CD4-positive, alpha-beta T cell treated with Interleukin-12 subunit alpha and Interleukin-12 subunit beta, for 1 hour (primary cell): ENCODE results near the gene TOGARAM2.

Experiments used
- DNase-seq: peaks from one replicate; pipeline ENCODE4 v3.0.0-alpha.2; 2020

Gene TOGARAM2

GRCh38 chr2:29056452-29056851, 75.4 kb downstream of the TOGARAM2 start:
- no peak for DNase-seq

- DNase-seq = no peak
Measured at GRCh38 chr2:29057006-29057405, 75.9 kb downstream of the TOGARAM2 start.

DNA sequence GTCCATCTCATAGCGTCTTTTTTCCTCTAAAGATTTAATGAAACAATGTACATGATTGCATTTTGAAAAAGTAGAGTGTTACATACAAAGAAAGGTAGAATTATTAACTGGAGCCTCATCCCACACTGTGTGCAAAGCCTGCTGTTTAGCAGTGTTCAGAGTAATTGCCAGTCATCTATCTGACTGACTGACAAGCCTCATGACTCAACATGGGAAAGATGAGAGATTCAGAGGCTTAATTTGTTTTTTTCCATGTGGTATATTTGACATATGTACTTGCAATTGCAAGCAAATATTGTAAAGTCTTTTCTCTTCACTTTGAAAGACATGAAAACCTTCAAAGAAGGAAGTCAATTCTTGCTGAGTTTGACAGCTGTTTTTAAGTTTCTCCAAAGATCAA, 78.5 kb downstream of the TOGARAM2 start:
- DNase-seq = no peak

DNA sequence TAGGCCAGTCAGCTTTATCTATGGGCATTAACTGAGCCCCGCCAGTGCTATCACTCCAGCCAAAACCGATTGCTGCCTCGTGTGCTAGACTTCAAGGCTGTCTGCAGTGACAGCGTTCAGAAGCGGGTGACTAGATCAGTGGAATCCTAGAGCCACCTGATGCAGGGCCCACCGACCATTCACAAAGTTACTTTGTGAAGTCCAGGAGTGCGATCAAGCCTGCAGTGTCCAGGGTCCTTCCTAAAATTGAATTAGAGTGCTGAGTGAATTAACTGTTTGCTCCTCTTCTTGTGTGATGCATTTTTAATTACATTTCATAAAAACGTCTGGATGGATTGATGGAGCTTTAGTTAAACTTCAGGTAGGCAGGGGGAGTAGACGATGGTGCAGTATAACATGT, 79.3 kb downstream of the TOGARAM2 start:
- no peak for DNase-seq

- DNase-seq = no peak
Measured at GRCh38 chr2:29061176-29061575, 80.1 kb downstream of the TOGARAM2 start.

GRCh38 chr2:29061616-29062015, 80.5 kb downstream of the TOGARAM2 start:
- DNase-seq = no peak

- DNase-seq = no peak
Measured at GRCh38 chr2:29062371-29062770, 81.3 kb downstream of the TOGARAM2 start.

DNA sequence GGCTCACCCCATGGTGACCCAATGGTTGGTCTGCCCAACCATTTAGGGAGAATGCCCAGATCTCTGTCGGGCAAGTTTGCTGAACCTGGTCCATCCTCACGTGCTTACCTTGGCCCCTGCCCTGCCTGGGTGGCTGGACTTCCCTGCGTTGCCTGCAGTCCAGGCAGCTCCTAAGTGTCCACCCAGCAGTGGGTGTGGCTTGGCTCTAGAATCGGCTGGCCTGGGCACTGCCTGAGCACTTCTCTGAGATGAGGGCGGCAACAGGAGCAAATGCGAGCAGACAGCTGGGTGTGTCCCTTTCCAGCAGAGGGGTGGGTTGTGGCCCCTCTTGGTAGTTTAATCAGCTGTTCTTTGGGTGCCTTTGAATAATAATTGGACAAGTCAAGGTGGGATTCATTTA, 82.0 kb downstream of the TOGARAM2 start:
- DNase-seq = no peak

GRCh38 chr2:29063646-29064345, 82.7 kb downstream of the TOGARAM2 start:
- DNase-seq = no peak

- no peak for DNase-seq
Measured at GRCh38 chr2:29064346-29064715, 83.2 kb downstream of the TOGARAM2 start.

DNA sequence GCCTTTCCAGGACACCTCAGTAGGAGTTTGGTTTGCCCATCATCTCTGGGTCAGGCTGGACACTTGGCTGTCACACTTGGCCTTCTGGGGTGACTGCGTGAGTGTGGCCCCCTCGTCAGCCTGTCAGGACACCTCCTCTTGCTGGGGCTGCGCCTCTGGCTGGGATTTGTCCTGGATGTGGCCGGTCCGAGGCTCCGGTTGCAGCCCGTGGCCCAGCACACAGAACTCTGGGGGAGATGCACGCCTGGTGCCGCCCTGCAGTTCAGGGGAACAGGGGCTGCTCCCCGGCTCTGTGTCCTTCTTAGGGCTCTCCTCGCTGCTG, 83.6 kb downstream of the TOGARAM2 start:
- no peak for DNase-seq

- DNase-seq = no peak
Measured at GRCh38 chr2:29065068-29065811, 84.1 kb downstream of the TOGARAM2 start.

- DNase-seq = no peak
Measured at GRCh38 chr2:29066271-29066860, 85.3 kb downstream of the TOGARAM2 start.

- DNase-seq = no peak
Measured at GRCh38 chr2:29066997-29067605, 86.0 kb downstream of the TOGARAM2 start.

DNA sequence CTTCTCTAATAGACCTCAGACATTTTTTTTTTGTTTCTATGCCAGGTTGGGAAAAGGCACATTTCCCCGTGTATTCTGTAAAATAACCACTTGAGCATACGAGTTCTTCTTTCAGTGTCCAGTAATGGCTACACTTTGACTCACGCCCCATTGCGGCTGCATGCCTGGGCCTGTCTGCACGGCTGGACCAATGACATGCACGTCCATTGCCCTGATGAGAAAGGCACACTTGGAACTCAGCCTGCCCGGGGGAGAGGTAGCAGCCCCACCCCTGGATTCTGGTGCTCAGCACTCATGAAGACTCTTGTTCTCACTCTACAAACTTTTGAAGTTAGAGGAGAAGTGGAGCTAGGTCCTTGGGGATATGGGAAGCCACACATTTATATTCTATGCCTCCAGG, 87.4 kb downstream of the TOGARAM2 start:
- no peak for DNase-seq

- no peak for DNase-seq
Measured at GRCh38 chr2:29070526-29070925, 89.4 kb downstream of the TOGARAM2 start.

GRCh38 chr2:29071032-29071975, 90.2 kb downstream of the TOGARAM2 start:
- no peak for DNase-seq

DNA sequence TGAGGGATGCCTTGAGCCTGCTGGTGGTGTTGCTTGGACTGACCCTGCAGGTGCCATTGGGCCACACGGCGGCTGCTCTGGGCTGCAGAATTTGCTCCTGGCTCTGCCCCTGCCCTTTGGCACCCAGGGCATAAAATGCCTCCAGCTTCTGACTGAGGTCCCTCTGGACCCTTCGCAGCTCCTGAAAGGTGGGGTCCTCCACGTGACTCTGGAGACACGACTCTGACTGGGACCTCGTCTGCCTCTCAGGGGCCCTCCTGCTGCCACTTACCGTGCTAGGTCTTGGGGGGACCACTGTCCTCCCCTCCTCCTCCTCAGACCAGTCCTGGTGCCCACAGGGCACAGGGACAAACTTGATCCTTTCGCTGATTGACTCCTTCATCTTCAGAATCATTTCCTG, 91.2 kb downstream of the TOGARAM2 start:
- no peak for DNase-seq

DNA sequence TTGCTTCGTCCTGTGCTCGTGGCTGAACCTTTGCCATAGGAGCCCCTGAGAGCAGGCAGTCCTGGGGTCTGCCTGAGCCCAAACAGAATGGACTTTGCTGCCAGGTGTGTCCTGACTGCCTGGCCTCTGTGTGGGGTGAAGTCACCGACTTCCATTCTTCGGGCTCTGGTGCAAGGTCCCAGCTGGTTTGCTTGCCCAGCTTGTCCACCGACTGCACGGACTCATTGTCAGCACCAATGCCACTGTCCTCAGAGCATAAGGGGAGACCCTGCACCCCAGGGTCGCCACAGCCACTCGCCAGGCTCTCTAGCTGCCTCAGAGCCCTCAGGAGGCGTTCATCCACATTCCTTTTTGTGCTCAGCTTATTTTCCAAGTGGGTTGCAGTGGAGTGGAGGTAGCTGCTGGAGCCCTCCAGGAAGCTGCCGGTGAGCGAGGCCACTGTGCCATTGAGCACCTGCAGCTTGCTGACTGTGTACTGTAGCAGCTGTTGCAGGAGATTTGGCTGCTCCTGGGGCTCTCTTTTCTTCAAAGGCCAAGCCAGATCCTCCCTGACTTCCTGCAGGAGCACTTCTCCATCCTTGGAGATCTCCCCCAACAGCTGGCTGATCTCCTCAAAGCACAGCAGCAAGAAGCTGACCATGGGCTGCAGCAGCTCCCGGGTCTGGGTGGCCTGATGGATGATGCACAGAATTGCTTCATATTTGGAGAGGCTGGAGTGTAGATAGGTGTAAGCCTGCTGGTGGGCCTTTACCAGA, 92.0 kb downstream of the TOGARAM2 start:
- DNase-seq = no peak

DNA sequence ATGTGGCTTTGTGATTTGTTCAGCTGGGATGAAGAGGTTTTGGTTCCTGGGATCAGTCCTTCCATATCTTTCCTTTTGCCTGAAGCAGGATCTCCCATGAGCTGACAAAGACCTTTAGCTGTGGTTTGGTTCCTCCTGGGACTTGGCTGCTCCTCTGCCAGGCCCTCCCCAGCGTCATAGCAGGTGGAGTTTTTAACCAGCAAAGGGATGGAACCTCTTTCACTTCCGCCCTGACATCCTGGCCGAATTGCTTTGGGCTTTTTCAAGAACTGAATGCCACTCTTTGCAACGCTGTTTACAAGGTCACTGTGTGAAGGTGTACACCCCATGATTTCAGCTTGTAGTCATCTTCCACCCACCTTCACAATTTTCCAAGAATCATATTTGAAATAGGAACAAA, 92.8 kb downstream of the TOGARAM2 start:
- DNase-seq = no peak

DNA sequence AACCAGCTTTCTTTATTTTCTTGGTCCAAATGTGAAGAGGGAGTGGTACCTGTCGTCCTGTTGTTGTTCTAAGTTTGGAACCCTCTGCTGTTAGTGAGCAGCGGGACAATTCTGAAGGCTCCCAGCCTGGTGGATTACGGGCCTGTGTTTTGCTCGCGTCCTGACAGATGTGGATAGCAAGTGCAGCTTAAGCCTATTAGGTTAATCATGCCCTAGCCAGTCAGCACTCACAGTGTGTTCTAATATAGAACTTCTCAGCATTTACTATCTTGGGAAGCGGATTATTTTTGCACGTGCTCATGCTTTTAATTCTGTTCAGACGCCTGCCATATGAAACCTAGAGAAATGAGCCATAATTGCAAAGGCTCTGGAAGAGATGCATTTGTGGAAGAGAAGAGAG, 93.3 kb downstream of the TOGARAM2 start, which contains the start of gene PCARE:
Gene PCARE (minus strand): TSS at position 113 of the 400 bp plus-strand sequence. CDS start 262 bp downstream, outside the sequence.
- DNase-seq = no peak
